CD4-positive, alpha-beta T cell treated with Interleukin-4 for 1 hour (primary cell): Measurements from ENCODE around the gene SMYD5.
"Not testable (repeated sequence)": the region's sequence is repeated elsewhere in the genome, so short reads cannot be mapped to it uniquely, and the experiment has no call there.

Experiments
- DNase-seq, 2 donors: peaks; one replicate each; pipeline ENCODE4 v3.0.0-alpha.2; 2020 to 2022

SMYD5 gene

GRCh38 chr2:73214120-73215035, at the start of gene SMYD5:
TSS of gene SMYD5 (plus strand) at chr2:73214245. CDS start at chr2:73214267, 22 bp downstream.
- peak; percentile 90 to 92 for DNase-seq

- not testable (repeated sequence) for DNase-seq
Observed at GRCh38 chr2:73165978-73166377, 48.1 kb upstream of the SMYD5 start.

- DNase-seq: not testable (repeated sequence)
Observed at GRCh38 chr2:73166813-73167212, 47.2 kb upstream of the SMYD5 start.

GRCh38 chr2:73168348-73168747, 45.7 kb upstream of the SMYD5 start:
- DNase-seq: not testable (repeated sequence)

GRCh38 chr2:73170341-73170740, 43.7 kb upstream of the SMYD5 start:
- DNase-seq: not testable (repeated sequence)

GRCh38 chr2:73172963-73173362, 41.1 kb upstream of the SMYD5 start:
- no peak for DNase-seq

- no peak for DNase-seq
Observed at GRCh38 chr2:73173781-73174180, 40.3 kb upstream of the SMYD5 start.

- DNase-seq: no peak
Observed at GRCh38 chr2:73174244-73174643, 39.8 kb upstream of the SMYD5 start.

- DNase-seq: no peak
Observed at GRCh38 chr2:73174941-73175662, 38.9 kb upstream of the SMYD5 start.

- peak; percentile 61 for DNase-seq
Observed at GRCh38 chr2:73175663-73176204, 38.3 kb upstream of the SMYD5 start.

- peak in 1 of 2 donors; percentile 8 for DNase-seq
Observed at GRCh38 chr2:73176205-73176880, 37.7 kb upstream of the SMYD5 start.

GRCh38 chr2:73176881-73177644, 37.0 kb upstream of the SMYD5 start:
- DNase-seq: peak; percentile 86 to 87

- no peak for DNase-seq
Observed at GRCh38 chr2:73177645-73178255, 36.3 kb upstream of the SMYD5 start.

- DNase-seq: no peak
Observed at GRCh38 chr2:73185965-73186364, 28.1 kb upstream of the SMYD5 start.

GRCh38 chr2:73187549-73187948, 26.5 kb upstream of the SMYD5 start:
- no peak for DNase-seq

GRCh38 chr2:73197579-73197978, 16.5 kb upstream of the SMYD5 start:
- no peak for DNase-seq

- DNase-seq: not testable (repeated sequence)
Observed at GRCh38 chr2:73200281-73200680, 13.8 kb upstream of the SMYD5 start.

GRCh38 chr2:73202156-73203054, 11.6 kb upstream of the SMYD5 start, which contains the start of gene NOTO:
TSS of gene NOTO (plus strand) at chr2:73202574. CDS start at chr2:73202667, 93 bp downstream.
- DNase-seq: no peak

GRCh38 chr2:73203055-73203681, 10.9 kb upstream of the SMYD5 start:
- DNase-seq: no peak

- no peak for DNase-seq
Observed at GRCh38 chr2:73205611-73206010, 8.4 kb upstream of the SMYD5 start.
